Retina (tissue), 1 donor: ENCODE measurements around the gene BCL11A.
A peak's percentile ranks its signal among the peaks of the same experiment; 100 is the strongest.

ENCODE experiments used
- DNase-seq: peaks from one replicate; pipeline ENCODE4 v3.0.0-alpha.2; 2016

BCL11A gene

DNA sequence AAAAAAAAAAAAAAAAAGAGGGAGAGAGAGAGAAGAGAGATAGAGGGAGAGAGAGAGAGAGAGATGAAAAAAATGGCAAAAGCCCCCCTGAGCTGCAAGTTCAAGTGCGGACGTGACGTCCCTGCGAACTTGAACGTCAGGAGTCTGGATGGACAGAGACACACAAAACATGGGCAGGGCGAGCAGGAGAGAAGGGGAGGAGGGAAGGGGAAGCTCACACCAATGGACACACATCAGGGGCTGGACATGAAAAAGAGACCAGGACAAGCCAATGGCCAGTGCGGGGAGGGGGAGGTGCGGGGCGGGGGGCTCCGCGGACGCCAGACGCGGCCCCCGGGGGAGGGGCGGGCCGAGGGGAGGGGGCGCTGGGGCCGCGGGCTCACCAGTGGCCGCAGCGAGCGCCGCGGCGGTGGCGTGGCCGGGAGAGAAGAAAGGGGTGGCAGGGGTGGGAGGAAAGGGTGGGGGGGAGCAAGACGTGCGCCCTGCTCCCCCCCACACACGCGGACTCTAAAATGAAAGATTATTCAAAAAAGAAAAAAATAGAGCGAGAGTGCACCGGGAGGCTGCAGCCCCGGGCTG is at the start of gene BCL11A:
TSS of gene BCL11A (minus strand) at position 160 of the 579 bp plus-strand sequence. CDS start 384 bp downstream, outside the sequence.
- DNase-seq: peak; percentile 93

DNA sequence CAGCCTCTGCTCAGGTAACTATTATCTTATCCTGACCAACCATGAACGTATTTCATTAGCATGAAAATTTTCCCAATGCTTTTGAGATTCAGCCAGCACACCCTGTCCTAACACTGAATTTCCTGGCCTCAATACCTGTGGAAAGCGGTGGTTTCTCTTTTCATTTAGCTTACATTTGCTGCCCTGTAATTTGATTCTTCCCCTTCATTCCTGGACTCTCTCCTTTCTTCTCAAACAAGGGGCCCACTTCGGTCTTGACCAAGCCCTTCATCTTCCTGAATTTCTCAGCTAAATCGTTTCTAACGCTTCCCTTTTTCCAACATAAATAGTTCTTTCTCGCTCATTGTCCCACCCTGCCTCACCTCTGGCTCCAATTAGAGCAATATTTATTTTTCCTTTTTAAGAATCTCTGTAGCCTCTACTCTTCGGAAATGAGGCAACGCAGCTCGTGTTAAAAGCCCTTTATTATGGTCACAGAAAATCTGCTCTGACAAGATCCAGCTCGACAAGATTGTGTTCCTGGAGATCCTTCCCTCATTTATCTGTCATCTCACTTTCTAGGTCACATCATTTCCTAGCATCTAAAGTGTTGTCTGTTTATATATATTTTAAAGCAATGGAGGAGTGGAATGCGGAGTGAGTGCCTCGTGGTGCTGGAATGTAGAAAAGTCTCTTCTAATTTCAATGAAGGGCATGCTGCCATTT is 49.5 kb upstream of the BCL11A start:
- peak; percentile 26 for DNase-seq

- no peak for DNase-seq
Measured at GRCh38 chr2:60602388-60602787, 48.9 kb upstream of the BCL11A start.

DNA sequence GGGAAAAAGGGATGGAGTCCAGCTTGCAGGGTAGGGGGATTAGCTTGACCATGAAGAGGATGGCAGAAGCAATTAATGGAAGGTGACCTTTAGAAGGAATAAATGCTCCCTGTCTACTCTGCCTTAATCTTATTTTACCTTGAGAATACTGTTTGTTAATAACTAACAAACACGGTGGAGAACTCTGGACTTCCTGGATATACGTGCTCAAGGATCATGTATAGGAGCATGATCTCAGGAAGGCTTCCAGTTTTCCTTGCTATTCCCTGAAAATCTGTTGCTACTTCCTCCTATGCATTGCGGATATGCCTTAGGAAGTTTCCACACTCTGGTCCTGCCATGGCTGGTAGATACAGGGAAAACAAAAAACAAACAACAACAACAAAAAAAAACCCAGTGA is 44.8 kb upstream of the BCL11A start:
- DNase-seq: no peak

DNA sequence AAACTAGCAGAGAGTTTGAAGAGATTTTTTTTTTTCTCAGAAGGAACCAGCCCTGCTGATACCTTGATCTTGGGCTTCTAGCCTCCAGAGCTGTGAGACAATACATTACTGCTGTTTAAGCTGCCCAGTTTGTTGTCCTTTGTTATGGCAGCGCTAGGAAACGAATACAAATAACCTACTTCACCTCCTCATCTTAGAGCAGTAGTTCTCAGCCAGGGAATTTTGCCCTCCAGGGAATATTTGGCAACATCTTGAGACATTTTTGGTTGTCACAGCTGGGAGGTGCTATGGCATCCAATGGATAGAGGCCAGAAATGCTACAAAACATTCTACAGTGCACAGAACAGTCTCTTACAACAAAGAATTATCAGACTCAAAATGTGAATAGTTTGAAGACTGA is 43.9 kb upstream of the BCL11A start:
- no peak for DNase-seq

DNA sequence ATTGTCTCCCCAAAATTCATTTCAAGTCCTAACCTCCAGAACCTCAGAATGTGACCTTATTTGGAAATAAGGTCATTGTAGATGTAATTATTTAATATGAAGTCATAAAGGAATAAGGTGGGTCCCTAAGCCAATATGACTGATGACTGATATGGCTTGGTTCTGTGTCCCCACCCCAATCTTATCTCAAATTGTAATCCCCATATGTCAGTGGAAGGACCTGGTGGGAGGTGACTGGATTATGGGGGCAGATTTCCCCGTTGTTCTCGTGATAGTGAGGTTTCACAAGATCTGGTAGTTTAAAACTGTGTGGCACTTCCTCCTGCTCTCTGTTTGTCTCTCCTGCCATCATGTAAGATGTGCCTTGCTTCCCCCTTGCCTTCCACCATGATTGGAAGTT is 43.0 kb upstream of the BCL11A start:
- no peak for DNase-seq

GRCh38 chr2:60595953-60596352 is 42.5 kb upstream of the BCL11A start:
- no peak for DNase-seq

GRCh38 chr2:60589104-60589503 is 35.6 kb upstream of the BCL11A start:
- DNase-seq: no peak

DNA sequence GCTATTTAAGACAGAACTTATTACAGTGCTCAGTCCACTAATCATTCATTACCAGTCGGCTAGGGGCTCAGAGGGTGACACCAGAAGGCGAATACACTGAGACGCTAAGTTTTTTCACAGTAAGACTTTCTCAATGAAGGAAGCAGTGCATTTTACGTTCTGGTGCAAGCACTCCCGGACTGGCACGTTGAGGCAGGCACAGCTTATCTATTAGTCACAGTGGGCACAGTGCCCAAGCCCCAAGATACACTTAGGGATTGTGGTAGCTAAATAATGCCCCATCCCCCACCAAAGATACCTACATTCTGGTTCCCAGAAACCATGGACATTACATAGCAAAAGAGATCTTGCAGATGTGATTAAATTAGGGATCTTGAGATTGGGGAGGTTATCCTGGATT is 32.6 kb upstream of the BCL11A start:
- no peak for DNase-seq

DNA sequence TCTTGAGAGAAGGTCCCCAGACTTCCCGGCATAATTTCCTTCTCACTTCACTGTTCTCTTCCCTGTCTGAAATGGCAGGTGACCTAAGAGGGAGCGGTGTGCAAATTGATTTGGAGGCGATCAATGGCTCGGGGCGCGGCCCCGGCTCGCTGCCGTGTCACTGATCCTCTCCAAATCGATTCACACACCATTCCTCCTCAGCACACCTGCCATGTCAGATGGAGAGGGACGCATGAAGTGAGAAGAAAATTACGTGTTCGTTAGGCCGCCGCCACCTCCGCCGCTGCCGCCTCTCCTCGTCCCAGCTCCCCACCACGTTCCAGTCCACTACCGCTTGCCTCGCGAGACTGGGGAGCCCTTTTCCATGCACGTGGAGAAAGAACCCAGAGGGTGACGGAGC is 31.8 kb upstream of the BCL11A start:
- no peak for DNase-seq

- no peak for DNase-seq
Measured at GRCh38 chr2:60583604-60584003, 30.1 kb upstream of the BCL11A start.

GRCh38 chr2:60581433-60582282 is 28.2 kb upstream of the BCL11A start:
- peak; percentile 94 for DNase-seq

GRCh38 chr2:60577682-60578283 is 24.3 kb upstream of the BCL11A start:
- no peak for DNase-seq

DNA sequence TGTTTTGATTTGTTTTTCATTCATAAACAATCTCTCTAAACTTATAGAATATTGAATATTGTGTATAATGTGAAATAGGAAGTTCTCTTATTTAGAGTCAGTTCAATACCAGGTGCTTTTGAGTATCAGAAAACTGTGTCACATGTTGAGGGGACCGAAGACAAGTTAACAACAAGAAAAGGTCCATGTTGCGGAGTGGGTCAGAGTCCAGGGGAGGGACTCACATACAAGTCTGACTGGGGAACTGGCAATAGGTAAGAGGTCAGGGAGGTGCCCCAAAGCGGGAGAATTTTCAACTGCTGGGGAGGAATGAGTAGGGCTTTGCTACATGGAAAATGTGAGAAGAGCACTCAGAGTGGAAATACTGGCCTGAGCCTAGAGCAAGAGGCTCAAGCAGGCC is 19.8 kb upstream of the BCL11A start:
- no peak for DNase-seq

GRCh38 chr2:60570251-60570650 is 16.8 kb upstream of the BCL11A start:
- peak; percentile 70 for DNase-seq

DNA sequence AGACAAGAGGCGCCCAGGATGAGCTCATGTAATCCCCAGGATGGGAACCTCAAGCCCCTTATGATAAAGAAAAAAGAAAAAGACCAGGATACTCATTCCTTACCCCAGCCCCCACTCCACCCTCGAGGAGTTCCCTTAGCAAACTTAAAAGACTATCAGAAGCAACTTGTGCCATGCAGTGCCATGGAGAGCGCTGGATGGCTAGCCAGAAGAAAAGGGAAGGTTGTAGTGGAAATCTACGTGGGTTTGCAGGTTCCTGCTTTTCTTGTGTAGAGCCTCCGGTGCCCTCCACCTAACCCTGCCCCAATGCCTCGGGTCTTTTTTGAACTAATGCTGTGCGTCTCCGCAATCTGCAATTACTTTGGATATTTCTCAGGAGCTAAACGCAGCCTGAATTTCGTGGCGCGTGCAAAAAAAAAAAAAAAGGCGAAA is 16.2 kb upstream of the BCL11A start:
- DNase-seq: peak; percentile 79

DNA sequence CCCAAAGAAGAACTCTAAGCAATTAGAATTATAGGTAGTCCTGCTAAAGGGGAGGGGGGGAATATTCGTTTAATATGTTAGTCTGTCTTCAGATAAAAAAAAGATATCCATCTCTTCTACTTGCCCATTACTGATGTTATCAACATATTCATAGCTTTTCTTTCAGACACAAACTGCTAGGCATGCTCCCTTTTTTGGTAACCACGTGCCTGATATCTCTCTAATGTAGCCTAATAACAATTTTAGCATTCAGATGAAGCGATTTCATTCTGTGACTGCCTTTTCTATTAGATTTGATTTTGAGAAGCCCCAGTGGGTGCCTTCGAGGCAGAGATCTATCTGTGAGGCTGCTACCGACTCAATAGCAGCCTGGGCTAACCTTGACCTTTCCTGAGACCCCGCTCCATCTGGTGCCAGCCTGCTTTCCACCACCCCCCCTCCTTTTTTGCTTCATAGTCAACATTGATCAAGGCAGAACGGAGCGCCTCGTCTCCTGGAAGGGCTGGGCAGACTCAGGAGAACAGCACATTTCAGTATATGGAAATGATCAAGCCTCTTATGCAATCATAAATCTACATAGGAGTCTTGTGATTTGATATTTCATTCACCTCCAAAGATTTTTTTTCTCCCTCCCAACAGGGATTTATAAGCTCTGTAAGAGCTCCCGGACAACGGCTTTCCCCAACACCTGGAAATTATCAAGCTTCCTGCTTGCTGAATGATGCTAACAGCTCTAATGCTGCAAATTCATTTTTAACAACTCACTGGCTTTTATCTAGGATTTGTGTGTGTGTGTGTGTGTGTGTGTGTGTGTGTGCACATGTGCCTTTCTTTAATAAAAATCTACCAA is 14.7 kb upstream of the BCL11A start:
- DNase-seq: peak; percentile 76

- no peak for DNase-seq
Measured at GRCh38 chr2:60567096-60567495, 13.6 kb upstream of the BCL11A start.

DNA sequence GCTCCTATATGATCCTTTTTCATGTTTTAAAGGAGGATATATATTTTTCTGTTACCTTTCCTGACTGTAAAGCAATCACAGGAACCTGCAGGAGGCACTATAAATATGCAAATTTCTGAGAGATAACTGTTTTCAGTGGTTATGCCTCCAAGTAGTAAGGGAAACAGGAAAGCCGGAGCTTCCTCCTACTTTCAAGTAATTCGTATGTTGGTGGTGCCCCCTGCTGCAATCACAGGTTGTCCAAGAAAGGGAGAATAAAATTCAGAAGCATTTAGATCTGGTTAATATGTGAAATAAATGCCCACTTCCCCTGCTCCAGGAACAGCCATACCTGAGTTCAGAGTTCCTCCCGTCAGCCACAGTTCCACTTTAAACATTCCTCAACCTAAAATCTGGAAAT is 12.0 kb upstream of the BCL11A start:
- DNase-seq: no peak

DNA sequence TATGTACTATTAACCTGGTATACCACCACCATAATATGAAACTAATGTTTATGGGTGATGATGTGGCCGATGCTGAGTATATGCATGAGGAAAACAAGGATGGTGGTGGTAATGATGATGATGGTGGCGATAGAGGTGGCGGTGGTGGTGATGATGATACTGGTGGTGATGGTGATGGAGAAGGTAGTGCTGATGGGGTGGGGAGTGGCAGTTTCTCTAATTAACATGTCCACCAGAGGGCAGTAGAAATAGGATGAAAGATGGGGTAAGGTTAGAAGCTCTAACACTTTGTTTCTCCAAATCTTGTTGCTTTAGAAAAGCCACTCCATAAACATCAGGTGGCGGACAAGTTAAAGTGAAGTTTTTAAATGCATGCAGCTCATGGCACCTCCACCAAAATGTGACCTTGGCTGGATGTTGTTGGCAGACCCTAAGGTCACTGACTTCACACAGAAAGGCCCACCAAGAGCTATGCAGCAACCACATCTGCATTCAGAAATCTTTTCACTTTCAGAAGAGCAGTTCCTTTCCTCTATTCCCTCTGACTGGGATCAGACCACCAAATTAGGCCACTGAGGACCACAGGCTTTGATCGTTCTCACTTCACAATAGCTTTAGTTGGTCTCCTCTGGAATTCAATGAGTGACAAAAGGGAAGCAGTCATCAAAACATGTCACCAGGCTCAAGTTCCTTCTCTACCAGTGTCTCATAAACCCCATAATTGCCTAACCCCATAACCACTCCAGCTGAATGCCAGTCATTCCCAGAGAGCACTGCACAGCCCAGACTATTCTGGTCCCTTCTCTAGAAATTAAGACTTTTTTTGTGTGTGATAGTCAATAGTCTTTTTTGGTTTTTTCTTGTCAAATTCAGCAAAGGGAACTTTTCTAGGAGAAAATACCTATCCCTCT is 7.5 kb upstream of the BCL11A start:
- DNase-seq: no peak

DNA sequence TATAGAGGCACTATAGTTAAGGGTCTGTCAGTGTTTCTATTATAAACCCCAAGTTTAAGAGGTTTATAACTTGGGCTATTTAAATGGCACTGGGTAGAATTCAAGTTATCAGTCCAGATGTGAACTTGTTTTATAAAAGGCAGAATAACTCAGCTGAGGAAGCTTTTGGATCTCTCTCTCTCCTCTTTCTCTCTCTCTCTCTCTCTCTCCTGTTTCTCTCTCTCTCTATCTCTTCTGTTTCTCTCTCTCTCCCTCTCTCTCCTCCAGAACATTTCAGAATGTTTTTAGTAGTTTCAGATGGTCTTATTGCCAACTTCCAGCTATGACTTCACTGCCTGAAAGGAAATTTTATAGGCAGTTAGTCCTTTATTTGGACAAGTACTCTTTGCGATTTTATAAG is 6.4 kb upstream of the BCL11A start:
- DNase-seq: no peak
